NT2/D1 (cell line): ENCODE results near the gene PTPRN.

ENCODE experiments used
- SUZ12 ChIP-seq: IDR thresholded peaks from 2 replicates; pipeline ENCODE4 v1.6.1; 2011; ENCODE audit not compliant: insufficient read length, insufficient read depth; ENCODE audit errors: extremely low read depth
- YY1 ChIP-seq: IDR thresholded peaks from 2 replicates; pipeline ENCODE4 v1.6.1; 2011; ENCODE audit not compliant: insufficient read length, insufficient read depth
- ZNF274 ChIP-seq: IDR thresholded peaks from 2 replicates; pipeline ENCODE4 v1.6.1; 2011; ENCODE audit warnings: mild to moderate bottlenecking, low read depth, low read length

DNA sequence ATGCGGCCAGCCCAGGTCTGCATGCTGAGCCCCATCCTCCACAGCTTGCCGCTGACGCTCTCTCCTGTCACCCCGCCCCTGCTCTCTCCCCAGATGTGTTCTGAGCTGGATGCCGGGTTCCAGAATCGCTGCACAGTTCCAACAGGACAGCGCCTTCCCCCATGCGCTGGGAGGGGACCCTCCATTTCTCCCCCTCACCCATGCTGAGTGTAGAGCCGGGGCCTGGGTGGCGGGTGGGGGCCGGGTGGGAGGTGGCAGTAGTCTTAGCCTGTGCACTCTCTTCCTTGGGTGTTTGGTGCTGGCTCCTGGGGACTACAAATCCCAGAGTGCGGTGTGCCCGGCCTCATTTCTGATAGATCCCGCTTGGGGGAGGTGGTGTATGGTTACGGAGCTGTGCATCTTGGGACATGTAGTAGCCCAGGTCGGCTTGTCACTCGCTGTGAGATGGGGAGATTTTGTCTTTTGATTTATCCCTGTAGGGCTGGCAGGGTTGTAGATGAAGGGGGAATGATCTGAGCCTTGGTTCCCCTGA, 23.2 kb downstream of the PTPRN start:
- TF ChIP-seq ZNF274 = no peak
- TF ChIP-seq YY1 = no peak
- TF ChIP-seq SUZ12 = no peak
